HG03378 (cell line): ENCODE measurements around the gene EIF4G3.
"Not testable (repeated sequence)": the region's sequence is repeated elsewhere in the genome, so short reads cannot be mapped to it uniquely, and the experiment has no call there.

ENCODE experiments used
- ATAC-seq: cut with Tn5 transposase; IDR thresholded peaks from one replicate; pipeline ENCODE4 v1.9.1; 2021; ENCODE audit warnings: mild to moderate bottlenecking, moderate library complexity; ENCODE audit not compliant: unreplicated experiment

The EIF4G3 gene

GRCh38 chr1:20962576-20963258, 214.0 kb downstream of the EIF4G3 start:
- no peak for ATAC-seq

GRCh38 chr1:20958430-20958829, 218.3 kb downstream of the EIF4G3 start:
- no peak for ATAC-seq

GRCh38 chr1:20956272-20956671, 220.4 kb downstream of the EIF4G3 start:
- no peak for ATAC-seq

- no peak for ATAC-seq
Measured at GRCh38 chr1:20950679-20951078, 226.0 kb downstream of the EIF4G3 start.

- no peak for ATAC-seq
Measured at GRCh38 chr1:20949871-20950590, 226.7 kb downstream of the EIF4G3 start.

- no peak for ATAC-seq
Measured at GRCh38 chr1:20948101-20948500, 228.6 kb downstream of the EIF4G3 start.

- ATAC-seq, result no peak
Measured at GRCh38 chr1:20947409-20947808, 229.3 kb downstream of the EIF4G3 start.

GRCh38 chr1:20936621-20937020, 240.1 kb downstream of the EIF4G3 start:
- no peak for ATAC-seq

- ATAC-seq, result no peak
Measured at GRCh38 chr1:20936216-20936615, 240.5 kb downstream of the EIF4G3 start.

GRCh38 chr1:20935717-20936116, 241.0 kb downstream of the EIF4G3 start:
- no peak for ATAC-seq

GRCh38 chr1:20932437-20932977, 244.2 kb downstream of the EIF4G3 start:
- ATAC-seq, result no peak

GRCh38 chr1:20931930-20932436, 244.7 kb downstream of the EIF4G3 start:
- no peak for ATAC-seq

- ATAC-seq, result no peak
Measured at GRCh38 chr1:20930427-20930826, 246.3 kb downstream of the EIF4G3 start.

GRCh38 chr1:20928146-20928545, 248.6 kb downstream of the EIF4G3 start:
- no peak for ATAC-seq

GRCh38 chr1:20921285-20921684, 255.4 kb downstream of the EIF4G3 start:
- no peak for ATAC-seq

GRCh38 chr1:20913242-20913641, 263.5 kb downstream of the EIF4G3 start:
- ATAC-seq, result no peak

GRCh38 chr1:20907526-20907925, 269.2 kb downstream of the EIF4G3 start:
- ATAC-seq, result not testable (repeated sequence)

- ATAC-seq, result no peak
Measured at GRCh38 chr1:20903437-20903836, 273.3 kb downstream of the EIF4G3 start.

GRCh38 chr1:20900056-20900455, 276.6 kb downstream of the EIF4G3 start:
- no peak for ATAC-seq

- ATAC-seq, result no peak
Measured at GRCh38 chr1:20899154-20899972, 277.3 kb downstream of the EIF4G3 start.

- ATAC-seq, result no peak
Measured at GRCh38 chr1:20896826-20897225, 279.9 kb downstream of the EIF4G3 start.
